Loucy (cell line): Measurements from ENCODE around the gene MYO1E.
A peak's percentile ranks its signal among the peaks of the same experiment; 100 is the strongest.

Source experiments
- H2AFZ ChIP-seq: fragments of 200-600 bp; sonication (generic); 2 replicates; pipeline ENCODE4 v1.6.0; 2016; ENCODE audit warnings: antibody characterized with exemption, mild to moderate bottlenecking, low read length, moderate library complexity
- H3F3A ChIP-seq: fragments of 200-600 bp; 2 replicates; pipeline ENCODE4 v1.6.0; 2016; ENCODE audit warnings: antibody characterized with exemption, low read depth, mild to moderate bottlenecking
- H3K27me3 ChIP-seq: fragments of 200-600 bp; sonication (generic); 2 replicates; pipeline ENCODE4 v1.6.1; 2014; ENCODE audit warnings: low read length, mild to moderate bottlenecking; ENCODE audit not compliant: insufficient read depth, poor library complexity, severe bottlenecking
- H3K36me3 ChIP-seq: fragments of 200-600 bp; sonication (generic); 2 replicates; pipeline ENCODE4 v1.6.1; 2016; ENCODE audit warnings: low read length; ENCODE audit not compliant: insufficient read depth
- H3K4me1 ChIP-seq: fragments of 200-600 bp; sonication (generic); 2 replicates; pipeline ENCODE4 v1.5.1; 2014; ENCODE audit warnings: low read length, mild to moderate bottlenecking; ENCODE audit not compliant: insufficient read depth, poor library complexity, severe bottlenecking
- H3K4me2 ChIP-seq: fragments of 200-600 bp; sonication (generic); 2 replicates; pipeline ENCODE4 v1.6.0; 2014; ENCODE audit warnings: antibody characterized with exemption, low read length, low read depth, mild to moderate bottlenecking; ENCODE audit not compliant: poor library complexity, severe bottlenecking
- H3K4me3 ChIP-seq: fragments of 200-600 bp; sonication (generic); 2 replicates; pipeline ENCODE4 v1.5.1; 2014; ENCODE audit warnings: low read length, mild to moderate bottlenecking, mixed read lengths; ENCODE audit not compliant: poor library complexity, severe bottlenecking
- H3K79me2 ChIP-seq: fragments of 200-600 bp; sonication (generic); 2 replicates; pipeline ENCODE4 v1.6.1; 2014; ENCODE audit warnings: low read length; ENCODE audit not compliant: insufficient read depth
- H3K9ac ChIP-seq: fragments of 200-600 bp; sonication (generic); 2 replicates; pipeline ENCODE4 v1.6.0; 2014; ENCODE audit warnings: mild to moderate bottlenecking, low read depth, low read length, moderate library complexity; ENCODE audit not compliant: poor library complexity, severe bottlenecking
- H3K9me2 ChIP-seq: fragments of 200-600 bp; sonication (generic); replicated peaks from 2 replicates; pipeline ENCODE4 v1.6.1; 2016; ENCODE audit warnings: low read depth, low read length, mixed read lengths
- H3K9me3 ChIP-seq: fragments of 200-600 bp; sonication (generic); 2 replicates; pipeline ENCODE4 v1.6.1; 2014; ENCODE audit warnings: mild to moderate bottlenecking, antibody characterized with exemption, low read length, low read depth; ENCODE audit not compliant: insufficient read depth
- H4K20me1 ChIP-seq: fragments of 200-600 bp; sonication (generic); 2 replicates; pipeline ENCODE4 v1.6.0; 2014; ENCODE audit warnings: antibody characterized with exemption, low read length, mild to moderate bottlenecking; ENCODE audit not compliant: insufficient read depth, poor library complexity, severe bottlenecking
- CTCF ChIP-seq: fragments of 200-600 bp; sonication (generic); conservative IDR thresholded peaks from 2 replicates; pipeline ENCODE4 v1.5.1; 2014; ENCODE audit warnings: mild to moderate bottlenecking, antibody characterized with exemption, low read length
- EZH2phosphoT487 ChIP-seq: fragments of 200-600 bp; IDR thresholded peaks from 2 replicates; pipeline ENCODE4 v1.6.1; 2018; ENCODE audit warnings: antibody characterized with exemption, mild to moderate bottlenecking, moderate library complexity, borderline replicate concordance

MYO1E gene

DNA sequence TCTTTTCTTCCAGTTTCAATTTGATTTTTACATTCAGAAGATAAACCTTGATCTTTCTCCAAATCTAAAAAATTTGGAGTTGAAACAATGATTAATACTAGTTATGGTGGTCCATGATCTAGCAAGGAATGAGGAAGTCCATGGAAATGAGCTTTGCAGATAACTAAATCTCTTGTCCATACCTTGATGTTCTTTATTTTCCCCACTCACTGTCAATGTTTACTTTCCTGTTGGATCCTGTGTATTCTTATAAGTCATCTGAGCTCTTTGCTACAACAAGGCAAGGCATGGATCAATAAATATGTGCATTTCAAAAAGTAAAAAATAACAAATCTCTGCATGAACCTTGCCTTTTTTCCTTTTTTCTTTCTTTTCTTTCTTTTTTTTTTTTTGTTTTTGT is 6.2 kb upstream of the MYO1E start:
- no peaks in the 10 kb centered on the region for H3F3A ChIP-seq
- no peaks in the 10 kb centered on the region for H3K27me3 ChIP-seq
- no peaks in the 10 kb centered on the region for H3K79me2 ChIP-seq
- TF ChIP-seq CTCF (no peak), EZH2phosphoT487 (no peak)
- H3K9ac ChIP-seq, result no peak overlapping the region
- H3K9me2 ChIP-seq, result no peaks in the 10 kb centered on the region
- no peak overlapping the region for H2AFZ ChIP-seq
- no peaks in the 10 kb centered on the region for H4K20me1 ChIP-seq
- no peaks in the 10 kb centered on the region for H3K36me3 ChIP-seq
- H3K9me3 ChIP-seq, result no peaks in the 10 kb centered on the region
- no peak overlapping the region for H3K4me3 ChIP-seq
- no peak overlapping the region for H3K4me2 ChIP-seq
- no peaks in the 10 kb centered on the region for H3K4me1 ChIP-seq

- H3K79me2 ChIP-seq, result no peaks in the 10 kb centered on the region
- no peaks in the 10 kb centered on the region for H3K27me3 ChIP-seq
- H3K4me2 ChIP-seq, result no peak overlapping the region
- no peak overlapping the region for H3K9ac ChIP-seq
- no peak overlapping the region for H3K4me3 ChIP-seq
- TF ChIP-seq CTCF (no peak), EZH2phosphoT487 (no peak)
- no peaks in the 10 kb centered on the region for H3F3A ChIP-seq
- H2AFZ ChIP-seq, result no peak overlapping the region
- H3K4me1 ChIP-seq, result no peaks in the 10 kb centered on the region
- no peaks in the 10 kb centered on the region for H3K36me3 ChIP-seq
- H3K9me2 ChIP-seq, result no peaks in the 10 kb centered on the region
- H4K20me1 ChIP-seq, result no peaks in the 10 kb centered on the region
- no peaks in the 10 kb centered on the region for H3K9me3 ChIP-seq
These were observed 5.3 kb upstream of the MYO1E start for GRCh38 chr15:59377924-59378323.

DNA sequence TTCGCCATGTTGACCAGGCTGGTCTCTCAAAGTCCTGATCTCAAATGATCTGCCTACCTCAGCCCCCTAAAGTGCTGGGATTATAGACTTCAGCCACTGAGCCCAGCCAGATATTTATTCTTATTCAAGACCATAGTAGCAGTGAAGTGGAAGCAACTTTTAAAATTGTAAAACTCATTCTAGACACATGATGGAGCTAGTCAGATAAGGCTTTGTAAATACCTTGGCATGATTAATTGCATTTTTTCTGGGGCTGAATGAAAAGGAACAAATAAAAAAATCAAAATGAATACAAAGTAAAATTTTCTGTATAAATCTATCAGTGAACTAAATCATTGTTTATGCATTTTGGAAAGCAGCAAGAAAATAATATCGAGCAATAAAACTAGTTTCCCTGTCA is 4.1 kb upstream of the MYO1E start:
- TF ChIP-seq EZH2phosphoT487, result no peak
- peak; percentile 36 for TF ChIP-seq CTCF
- Histone ChIP-seq H3K27me3 (no peaks in the 10 kb centered on the region), H3K4me2 (no peak overlapping the region), H3K9me2 (no peaks in the 10 kb centered on the region), H4K20me1 (no peaks in the 10 kb centered on the region), H3F3A (no peaks in the 10 kb centered on the region), H2AFZ (no peak overlapping the region), H3K36me3 (no peaks in the 10 kb centered on the region), H3K9ac (no peak overlapping the region), H3K4me3 (no peak overlapping the region), H3K79me2 (no peaks in the 10 kb centered on the region), H3K9me3 (no peaks in the 10 kb centered on the region), H3K4me1 (no peaks in the 10 kb centered on the region)
